Activated CD4-positive, CD25-positive, alpha-beta regulatory T cell treated with anti-CD3 and anti-CD28 coated beads, Interleukin-2, amount 50 U/mL, for 16 hours (primary cell): Measurements from ENCODE around the gene MYO10.

Source experiments
- DNase-seq: peaks from one replicate; pipeline ENCODE4 v3.0.0-alpha.2; 2020; ENCODE audit warnings: low read depth, low spot score

The MYO10 gene

GRCh38 chr5:16812448-16812847 is 123.6 kb downstream of the MYO10 start:
- no peak for DNase-seq

GRCh38 chr5:16810208-16810854 is 125.8 kb downstream of the MYO10 start:
- DNase-seq, result no peak

GRCh38 chr5:16809395-16810207 is 126.5 kb downstream of the MYO10 start:
- DNase-seq, result no peak

GRCh38 chr5:16809010-16809394 is 127.1 kb downstream of the MYO10 start:
- no peak for DNase-seq

- no peak for DNase-seq
These were observed 128.1 kb downstream of the MYO10 start for GRCh38 chr5:16808021-16808420.

- no peak for DNase-seq
These were observed 128.6 kb downstream of the MYO10 start for GRCh38 chr5:16807547-16807864.

- no peak for DNase-seq
These were observed 129.2 kb downstream of the MYO10 start for GRCh38 chr5:16806711-16807546.

GRCh38 chr5:16805486-16805885 is 130.6 kb downstream of the MYO10 start:
- no peak for DNase-seq

GRCh38 chr5:16803831-16804230 is 132.3 kb downstream of the MYO10 start:
- no peak for DNase-seq

GRCh38 chr5:16800477-16800876 is 135.6 kb downstream of the MYO10 start:
- DNase-seq, result no peak

- no peak for DNase-seq
These were observed 136.3 kb downstream of the MYO10 start for GRCh38 chr5:16799796-16800195.

GRCh38 chr5:16797951-16798350 is 138.1 kb downstream of the MYO10 start:
- no peak for DNase-seq

- no peak for DNase-seq
These were observed 141.7 kb downstream of the MYO10 start for GRCh38 chr5:16794269-16794913.

- no peak for DNase-seq
These were observed 143.4 kb downstream of the MYO10 start for GRCh38 chr5:16792598-16793275.

GRCh38 chr5:16791904-16792597 is 144.0 kb downstream of the MYO10 start:
- no peak for DNase-seq

GRCh38 chr5:16791036-16791705 is 144.9 kb downstream of the MYO10 start:
- no peak for DNase-seq

GRCh38 chr5:16788957-16789356 is 147.1 kb downstream of the MYO10 start:
- DNase-seq, result no peak

- DNase-seq, result no peak
These were observed 148.8 kb downstream of the MYO10 start for GRCh38 chr5:16787278-16787677.

- DNase-seq, result peak; percentile 1
These were observed 151.0 kb downstream of the MYO10 start for GRCh38 chr5:16784843-16785791.
